Fibroblast of skin of abdomen (primary cell): ENCODE data around the gene DMAC1.

Experiments used
- DNase-seq: peaks from one replicate; pipeline ENCODE4 v3.0.0-alpha.2; 2013

DMAC1 gene

DNA sequence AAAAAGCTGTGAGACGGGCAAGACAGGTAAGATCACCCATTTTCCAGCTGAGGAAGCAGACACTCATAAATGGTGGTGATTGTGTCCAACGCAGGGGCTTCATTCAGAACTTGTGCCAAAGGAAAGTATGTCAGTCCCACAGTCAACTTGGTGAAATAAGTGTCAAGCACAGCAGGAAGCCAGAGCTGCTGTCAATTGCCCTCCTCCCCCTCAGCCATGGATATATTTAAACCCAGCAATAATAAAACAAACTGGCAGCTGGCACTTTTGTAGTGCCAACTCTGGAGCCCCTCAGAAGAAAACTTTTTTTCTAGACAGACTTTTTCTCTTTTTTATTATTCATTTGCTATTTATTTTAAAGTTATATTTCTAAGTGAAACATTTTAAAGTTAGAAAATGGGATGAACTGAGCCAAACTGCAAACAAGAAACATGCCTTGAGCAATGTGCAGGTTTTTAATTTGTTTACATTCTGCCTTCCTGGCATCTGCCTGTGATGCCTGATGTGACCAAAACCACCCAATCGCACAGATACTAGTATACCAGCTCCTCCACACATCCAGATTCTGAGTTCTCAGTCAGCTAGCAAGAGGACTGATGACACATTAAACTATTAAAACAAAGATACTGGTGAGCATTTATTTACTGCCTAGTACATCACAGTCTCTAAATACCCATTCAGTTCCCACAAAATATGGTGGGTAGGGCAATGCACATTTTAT lies 17.0 kb downstream of the DMAC1 start:
- DNase-seq: no peak

DNA sequence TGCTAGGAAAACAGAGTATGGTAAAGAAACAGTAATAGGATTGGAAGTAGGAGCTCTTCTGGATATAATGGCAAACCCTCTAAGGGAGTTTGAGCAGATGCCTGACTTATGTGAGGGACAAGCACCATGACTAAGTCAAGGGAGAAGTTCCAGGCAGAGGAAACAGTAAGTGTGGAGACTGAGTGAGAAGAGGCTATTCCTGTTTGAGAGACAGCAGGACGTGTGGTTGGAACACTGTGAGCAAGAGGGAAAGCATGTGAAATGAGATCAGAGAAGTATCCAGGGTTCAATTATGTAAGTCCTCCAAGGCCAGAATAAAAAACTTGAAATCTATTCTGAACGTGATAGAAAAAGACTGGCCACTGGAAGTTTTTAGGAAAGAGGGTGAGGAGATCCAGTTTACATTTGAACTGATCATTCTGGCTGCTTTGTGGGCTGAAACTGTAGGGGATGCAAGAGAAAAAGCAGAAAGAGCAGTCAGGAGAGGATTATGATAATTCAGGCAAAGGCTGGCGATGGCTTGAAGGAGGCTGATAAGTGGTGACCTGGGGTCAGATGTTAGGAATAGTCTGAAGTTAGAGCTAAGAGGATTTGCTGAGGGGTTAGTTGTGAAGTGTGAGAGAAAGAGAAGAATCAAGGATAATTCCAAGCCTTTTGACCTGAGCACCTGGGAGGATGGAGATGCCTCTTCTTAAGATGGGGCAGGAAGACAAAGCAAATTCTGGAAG lies 19.2 kb downstream of the DMAC1 start:
- peak; percentile 85 for DNase-seq

DNA sequence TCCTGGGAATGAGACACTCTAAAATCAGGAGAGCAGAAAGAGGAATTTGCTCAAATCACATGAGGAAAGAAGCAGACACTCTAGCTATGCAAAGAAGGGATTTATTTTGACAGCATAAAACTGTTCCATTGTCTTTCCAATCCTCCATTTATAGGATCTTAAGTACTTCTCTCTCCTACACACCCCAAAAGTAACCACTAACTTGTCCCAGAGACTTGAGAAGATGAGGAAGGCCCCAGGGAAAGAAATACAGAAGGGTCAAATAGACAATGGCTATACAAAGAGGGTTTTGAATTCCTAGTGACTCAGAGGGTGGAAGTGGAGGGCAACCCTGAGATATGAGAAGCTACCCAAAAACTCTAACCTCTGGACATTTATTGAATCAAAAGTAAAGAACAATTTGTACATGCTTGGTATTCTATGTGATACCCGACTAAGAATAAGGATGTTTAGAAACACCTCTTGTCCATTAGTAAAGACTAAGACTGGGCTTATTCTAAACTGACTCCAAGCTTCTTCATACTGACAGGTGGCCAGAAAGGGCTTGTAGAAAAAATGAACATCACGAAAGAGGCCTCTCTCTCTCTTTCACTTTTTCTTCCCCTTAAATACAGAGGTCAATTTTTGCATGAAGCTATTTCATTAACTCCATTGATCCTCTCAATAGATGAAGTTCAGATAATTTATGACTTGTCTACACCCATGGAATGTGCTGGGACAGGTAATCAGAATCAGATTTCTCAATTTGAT lies 20.6 kb downstream of the DMAC1 start:
- no peak for DNase-seq

DNA sequence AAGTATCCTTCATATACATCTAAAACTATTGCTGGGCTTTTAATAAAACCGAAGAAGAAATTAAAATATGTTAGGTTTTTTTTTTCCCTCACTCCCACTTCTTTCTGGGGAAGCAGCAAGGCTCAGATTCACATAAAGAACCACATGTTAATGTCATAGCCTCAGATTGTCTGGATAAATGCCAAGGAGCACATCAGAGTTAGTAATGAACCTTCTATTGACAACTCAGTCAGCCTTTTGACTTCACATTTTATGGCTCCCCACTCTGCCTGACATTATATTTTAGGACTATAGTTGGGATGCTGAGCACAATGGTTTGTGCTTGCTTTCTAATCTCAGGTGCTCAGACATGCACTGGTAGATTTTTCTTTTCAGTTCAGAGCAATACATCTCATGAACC lies 21.8 kb downstream of the DMAC1 start:
- DNase-seq: peak; percentile 40

DNA sequence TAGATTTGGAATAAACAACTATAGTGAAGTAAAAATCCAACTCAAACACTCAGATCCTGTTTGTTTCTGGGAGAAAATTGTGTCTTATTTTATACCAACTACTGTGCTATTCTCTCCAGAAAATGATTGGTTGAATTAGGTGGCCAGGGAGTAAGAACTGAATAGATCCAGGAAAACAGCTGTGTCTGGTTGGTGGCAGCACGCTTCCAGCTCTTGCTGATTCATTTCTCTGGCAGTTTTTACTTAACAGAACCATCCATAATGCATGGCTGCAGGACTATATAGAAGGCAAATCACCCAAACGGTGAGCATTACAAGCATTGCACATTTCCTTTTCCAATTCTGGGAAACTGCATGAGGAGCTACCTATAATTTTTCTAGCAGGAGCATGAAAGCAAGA lies 29.5 kb downstream of the DMAC1 start:
- peak; percentile 32 for DNase-seq

DNA sequence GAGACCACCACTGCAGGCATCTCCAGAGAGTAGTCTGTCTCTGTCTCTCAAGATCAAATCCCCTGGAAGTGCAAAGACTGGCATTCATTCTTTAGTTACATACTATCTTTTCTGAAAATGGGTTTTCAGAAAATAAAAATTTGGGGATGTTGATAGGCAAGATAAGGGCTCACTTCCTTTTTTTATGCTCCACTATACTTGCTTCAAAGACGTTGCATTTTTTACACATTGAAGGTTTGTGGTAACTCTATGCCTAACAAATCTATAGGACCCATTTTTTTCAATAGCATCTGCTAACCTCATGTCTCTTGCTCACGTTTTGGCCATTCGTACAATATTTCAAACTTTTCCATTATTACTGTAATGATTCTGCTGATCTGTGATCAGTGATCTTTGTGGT lies 37.0 kb downstream of the DMAC1 start:
- DNase-seq: no peak

DNA sequence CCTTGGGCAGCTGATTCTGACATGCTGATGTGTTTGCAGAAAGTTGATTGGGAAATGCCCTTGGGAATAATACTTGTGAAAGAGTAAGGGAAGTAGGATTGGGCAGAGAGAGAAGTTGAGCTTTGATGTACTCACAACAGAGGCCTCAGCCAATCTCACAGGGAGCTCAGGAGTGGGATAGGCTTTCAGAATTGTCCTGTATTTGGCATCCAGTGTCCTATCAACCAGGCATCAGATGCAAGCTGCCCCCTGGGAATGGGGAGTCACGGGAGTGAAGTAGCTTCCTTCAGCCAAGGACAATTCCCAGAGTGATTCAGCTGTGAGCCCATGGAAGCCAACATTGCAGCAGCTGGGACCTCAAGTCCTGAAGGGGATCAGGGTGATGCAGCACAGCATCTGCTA lies 39.6 kb downstream of the DMAC1 start:
- peak; percentile 19 for DNase-seq

DNA sequence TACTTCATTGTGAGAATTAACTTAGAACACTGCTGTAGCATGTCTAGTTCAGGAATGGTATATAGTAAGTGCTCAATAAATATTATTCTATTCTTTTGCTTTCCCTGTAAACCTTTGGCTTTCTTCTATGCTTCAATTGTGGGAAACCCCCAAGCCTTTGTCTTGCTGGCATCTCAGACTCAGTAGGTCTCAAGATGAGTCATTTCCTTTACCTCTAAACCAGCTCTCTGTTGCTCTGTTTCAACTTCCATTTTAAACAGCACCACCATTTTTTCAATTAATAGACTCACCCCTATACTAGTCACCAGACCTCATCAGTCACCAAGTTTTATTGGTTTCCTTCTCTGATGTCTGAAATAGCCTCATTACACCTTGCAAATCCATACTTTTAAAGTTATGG lies 43.5 kb downstream of the DMAC1 start:
- peak; percentile 11 for DNase-seq

DNA sequence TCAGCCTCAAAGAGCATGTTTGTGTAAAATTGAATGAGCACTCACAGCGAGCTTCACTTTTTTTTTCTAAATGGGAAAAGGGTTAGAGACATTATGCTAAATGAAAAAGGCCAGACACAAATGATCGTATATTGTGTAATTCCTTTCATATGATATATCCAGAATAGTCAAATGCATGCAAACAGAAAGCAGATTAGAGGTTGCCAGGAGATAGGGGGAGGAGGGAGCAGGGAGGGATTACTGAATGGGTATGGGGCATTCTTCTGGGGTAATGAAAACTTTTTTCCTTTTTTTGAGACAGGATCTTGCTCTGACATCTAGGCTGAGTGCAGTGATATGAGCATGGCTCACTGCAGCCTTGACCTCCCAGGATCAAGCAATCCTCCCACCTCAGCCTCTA lies 47.1 kb downstream of the DMAC1 start:
- no peak for DNase-seq
